NCI-H2196 treated with DMSO at 0.1 percent for 48 hours (cell line): ENCODE measurements around the gene MAPK6.

ENCODE experiments used
- DNase-seq: peaks from one replicate; lab custom pipeline; 2025; ENCODE audit not compliant: unreplicated experiment; lab: John Stamatoyannopoulos, UW

MAPK6 gene

GRCh38 chr15:52101542-52102323, 82.7 kb downstream of the MAPK6 start:
- DNase-seq, result no peak

DNA sequence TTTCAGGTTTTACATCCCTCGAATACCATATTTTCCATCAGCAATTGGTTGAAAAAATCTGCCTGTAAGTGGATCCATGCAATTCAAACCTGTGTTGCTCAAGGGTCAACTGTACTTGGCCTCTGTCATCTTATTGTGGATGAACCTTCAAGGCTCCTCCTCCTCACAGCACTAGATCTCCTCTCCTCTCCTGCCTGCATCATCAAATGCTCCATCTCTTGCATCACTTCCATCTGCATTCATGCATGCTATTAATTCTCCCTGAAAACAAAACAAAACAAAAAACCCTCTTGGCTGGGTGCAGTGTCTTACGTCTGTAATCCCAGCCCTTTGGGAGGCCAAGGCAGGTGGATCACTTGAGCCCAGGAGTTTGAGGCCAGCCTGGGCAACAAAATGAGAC, 83.4 kb downstream of the MAPK6 start:
- no peak for DNase-seq

DNA sequence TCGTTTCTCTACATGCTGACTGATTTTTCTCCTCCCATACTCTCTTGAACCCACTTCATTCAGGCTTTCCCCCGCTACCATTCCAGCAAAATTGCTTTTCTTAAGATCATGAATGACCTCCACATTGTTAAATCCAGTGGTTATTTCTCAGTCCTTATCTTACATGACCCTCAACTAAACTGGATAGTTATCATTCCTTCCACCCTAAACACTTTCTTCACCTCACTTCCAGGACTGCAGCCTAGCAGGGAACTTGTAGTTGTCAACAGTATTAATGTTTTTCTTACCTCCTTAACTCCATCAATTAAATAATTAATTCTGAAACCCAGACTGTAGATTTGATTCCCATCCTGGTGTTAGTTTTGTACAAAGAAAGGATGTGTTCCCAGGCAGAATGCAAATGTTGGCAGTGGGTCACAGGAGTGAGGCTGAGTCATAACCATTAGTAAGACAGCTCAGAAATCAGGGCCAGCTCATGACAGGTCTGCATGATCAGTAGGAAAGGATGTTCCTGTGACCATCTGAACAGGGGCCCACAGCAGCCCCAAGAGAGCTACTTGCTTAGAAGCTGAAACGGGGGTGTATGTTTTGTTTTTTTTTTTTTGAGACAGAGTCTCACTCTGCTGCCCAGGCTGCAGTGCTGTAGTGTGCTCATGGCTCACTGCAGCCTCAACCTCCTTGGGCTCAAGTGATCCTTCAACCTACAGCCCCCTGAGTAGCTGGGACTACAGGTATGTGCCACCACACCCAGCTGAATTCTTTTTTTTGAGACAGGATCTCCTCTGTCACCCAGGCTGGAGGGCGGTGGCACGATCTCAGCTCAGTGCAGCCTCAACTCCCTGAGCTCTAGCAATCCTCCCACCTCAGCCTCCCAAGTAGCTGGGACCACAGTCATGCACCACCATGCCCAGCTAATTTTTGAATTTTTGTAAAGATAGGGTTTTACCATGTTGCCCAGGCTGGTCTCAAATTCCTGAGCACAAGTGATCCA, 84.5 kb downstream of the MAPK6 start:
- no peak for DNase-seq

GRCh38 chr15:52104532-52105004, 85.5 kb downstream of the MAPK6 start:
- no peak for DNase-seq

- no peak for DNase-seq
These were observed 86.8 kb downstream of the MAPK6 start for GRCh38 chr15:52105846-52106245.

DNA sequence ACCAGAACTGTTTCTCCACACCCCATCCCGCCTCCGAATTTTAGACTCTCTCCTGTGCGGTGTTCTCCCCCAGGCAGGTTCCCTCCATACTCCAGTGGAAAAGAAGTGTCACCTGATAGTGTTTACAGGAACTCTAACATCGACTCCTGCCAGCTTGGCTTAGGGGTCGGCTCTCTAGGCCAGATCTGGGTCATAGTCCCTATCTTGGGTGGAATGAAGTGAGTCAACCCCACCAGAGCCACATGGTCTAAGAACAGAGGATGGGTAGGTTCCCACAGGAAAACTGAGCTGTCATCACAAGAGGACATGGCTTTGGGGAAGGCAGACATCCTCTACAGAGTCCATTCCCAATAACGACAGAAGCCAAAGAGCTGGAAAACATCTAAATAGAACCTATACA, 87.6 kb downstream of the MAPK6 start:
- no peak for DNase-seq

GRCh38 chr15:52107238-52107637, 88.2 kb downstream of the MAPK6 start:
- DNase-seq, result no peak

DNA sequence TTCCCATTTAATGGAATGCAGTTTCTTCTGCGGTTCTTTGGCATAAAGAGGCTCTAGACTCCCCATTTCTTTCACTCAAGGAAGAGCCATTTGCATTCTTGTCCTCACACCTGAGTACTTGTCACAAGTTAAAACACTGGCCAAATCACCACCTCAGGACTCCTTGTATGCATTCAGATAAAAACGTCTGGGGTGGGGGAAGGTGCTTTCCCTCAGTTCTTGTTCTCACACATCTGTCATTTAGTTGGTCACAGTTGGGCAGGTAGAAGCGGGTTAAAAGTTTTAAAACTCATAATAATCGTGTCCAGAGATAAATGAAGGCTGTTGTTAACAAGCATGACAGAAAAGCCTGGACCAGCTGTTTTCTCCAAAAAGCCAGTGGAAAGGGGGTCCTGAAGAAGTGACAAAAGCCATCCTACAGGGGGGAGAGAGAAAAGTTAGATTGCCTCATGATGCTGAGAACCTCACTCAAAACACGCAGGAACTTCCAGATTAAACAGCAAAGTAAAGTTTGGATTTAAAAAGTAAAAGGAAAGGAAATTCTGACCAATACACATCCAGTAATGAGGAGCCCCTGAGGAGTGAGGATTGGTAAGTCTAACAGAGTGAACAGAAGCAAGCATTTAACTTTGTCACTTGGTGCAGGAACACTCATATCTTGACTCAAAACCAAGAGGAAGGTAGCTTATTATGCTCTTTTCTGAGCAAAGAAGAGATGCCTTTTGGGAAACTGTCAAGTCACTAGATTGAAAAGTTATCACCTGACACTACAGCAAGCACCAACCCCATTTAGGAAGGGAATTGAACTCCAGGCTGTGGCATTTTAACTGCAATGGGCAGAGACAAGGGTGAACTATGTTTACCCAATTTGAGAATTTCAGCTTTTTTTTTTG, 90.8 kb downstream of the MAPK6 start:
- DNase-seq, result no peak

DNA sequence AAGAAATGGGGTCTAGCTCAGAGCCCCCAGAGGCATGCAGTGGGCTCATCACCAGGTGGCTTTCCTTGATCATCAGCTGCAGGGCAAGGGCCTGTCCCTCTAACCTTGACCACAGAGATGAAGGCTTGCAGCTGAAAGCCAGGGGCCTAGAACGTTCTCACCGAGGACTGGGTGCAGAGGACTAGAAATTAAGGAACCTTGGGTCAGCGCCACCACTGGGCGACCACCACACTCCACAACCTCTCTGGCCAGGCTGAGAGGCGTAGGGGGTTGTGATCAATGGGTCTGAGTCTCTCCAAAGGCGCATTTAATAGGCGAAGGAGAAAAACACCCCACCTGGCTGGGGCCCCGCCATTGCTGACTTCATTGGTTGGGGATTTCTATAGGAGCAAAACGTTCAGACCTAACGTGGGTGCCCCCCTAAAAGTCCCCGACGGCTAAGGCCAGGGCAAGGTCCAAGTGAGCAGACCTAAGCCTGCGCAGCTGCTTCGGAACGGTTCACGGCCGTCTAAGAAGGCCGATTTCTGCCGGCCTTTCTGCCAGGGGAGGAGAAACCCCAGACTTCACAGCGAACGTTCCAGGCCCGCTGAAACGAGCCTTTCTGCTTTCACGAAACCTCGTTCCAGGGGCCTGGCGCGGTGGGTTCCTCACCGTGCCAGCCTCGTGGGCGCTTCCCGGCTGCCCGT, 92.6 kb downstream of the MAPK6 start:
- DNase-seq, result no peak

GRCh38 chr15:52112203-52112750, 93.3 kb downstream of the MAPK6 start:
- no peak for DNase-seq

- DNase-seq, result no peak
These were observed 94.2 kb downstream of the MAPK6 start for GRCh38 chr15:52113235-52113634.

DNA sequence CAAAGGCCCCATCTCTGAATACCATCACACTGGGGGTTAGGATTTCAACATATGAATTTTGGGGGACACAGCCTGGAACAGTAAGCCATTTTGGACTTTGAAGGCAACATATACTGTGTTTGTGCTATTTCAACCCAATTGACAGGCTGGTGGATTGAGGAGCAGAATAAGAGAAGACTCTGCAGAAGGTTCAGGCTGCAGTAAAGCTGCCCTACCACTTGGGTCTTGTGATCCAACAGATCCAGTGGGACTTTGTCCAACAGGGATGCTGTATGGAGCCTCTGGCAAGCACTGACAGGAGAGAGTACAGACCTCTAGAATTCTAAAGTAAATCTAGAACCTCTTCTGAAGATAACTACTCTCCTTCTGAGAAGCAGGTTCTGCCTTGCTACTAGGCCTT, 94.7 kb downstream of the MAPK6 start:
- no peak for DNase-seq

GRCh38 chr15:52114261-52115055, 95.4 kb downstream of the MAPK6 start:
- no peak for DNase-seq

- DNase-seq, result no peak
These were observed 96.8 kb downstream of the MAPK6 start for GRCh38 chr15:52115598-52116427.
